ENCODE measurements around the gene CFAP300.
A peak's percentile ranks its signal among the peaks of the same experiment; 100 is the strongest.

Gene CFAP300

DNA sequence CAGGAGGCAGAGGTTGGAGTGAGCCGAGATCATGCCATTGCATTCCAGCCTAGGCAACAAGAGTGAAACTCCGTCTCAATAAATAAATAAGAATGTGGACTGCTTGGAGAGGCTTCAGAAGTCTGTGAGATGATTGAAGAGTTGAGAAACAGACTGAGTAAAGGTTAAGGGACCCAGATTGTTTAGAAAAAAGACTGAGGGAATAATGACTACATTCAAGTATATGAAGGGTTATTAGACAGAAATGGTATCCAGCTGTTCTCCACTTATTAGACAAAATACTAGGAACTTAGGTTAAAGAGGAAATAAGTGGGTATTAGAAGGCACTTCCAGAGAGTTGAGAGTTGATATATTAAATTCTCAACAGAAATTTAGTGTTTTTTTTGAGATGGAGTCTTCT is 52.5 kb downstream of the CFAP300 start:
- no peak for DNase-seq (ENCODE audit: low read depth)
- TF ChIP-seq, protein P1, sequence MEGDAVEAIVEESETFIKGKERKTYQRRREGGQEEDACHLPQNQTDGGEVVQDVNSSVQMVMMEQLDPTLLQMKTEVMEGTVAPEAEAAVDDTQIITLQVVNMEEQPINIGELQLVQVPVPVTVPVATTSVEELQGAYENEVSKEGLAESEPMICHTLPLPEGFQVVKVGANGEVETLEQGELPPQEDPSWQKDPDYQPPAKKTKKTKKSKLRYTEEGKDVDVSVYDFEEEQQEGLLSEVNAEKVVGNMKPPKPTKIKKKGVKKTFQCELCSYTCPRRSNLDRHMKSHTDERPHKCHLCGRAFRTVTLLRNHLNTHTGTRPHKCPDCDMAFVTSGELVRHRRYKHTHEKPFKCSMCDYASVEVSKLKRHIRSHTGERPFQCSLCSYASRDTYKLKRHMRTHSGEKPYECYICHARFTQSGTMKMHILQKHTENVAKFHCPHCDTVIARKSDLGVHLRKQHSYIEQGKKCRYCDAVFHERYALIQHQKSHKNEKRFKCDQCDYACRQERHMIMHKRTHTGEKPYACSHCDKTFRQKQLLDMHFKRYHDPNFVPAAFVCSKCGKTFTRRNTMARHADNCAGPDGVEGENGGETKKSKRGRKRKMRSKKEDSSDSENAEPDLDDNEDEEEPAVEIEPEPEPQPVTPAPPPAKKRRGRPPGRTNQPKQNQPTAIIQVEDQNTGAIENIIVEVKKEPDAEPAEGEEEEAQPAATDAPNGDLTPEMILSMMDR (conservative IDR thresholded peaks at IDR 0.05; ENCODE audit: low read depth, low read length) = no peak
- H3K4me3 ChIP-seq (ENCODE audit: low read length) = no peak overlapping the region

- TF ChIP-seq, protein P1 (conservative IDR thresholded peaks at IDR 0.05; ENCODE audit: low read depth, low read length) = no peak
- no peak for DNase-seq (ENCODE audit: low read depth)
- H3K4me3 ChIP-seq (ENCODE audit: low read length) = no peak overlapping the region
These were observed 61.6 kb downstream of the CFAP300 start for GRCh38 chr11:102108734-102109440.

GRCh38 chr11:102109896-102110760 is 62.9 kb downstream of the CFAP300 start, which contains the start of gene YAP1:
YAP1 (plus strand) TSS chr11:102110447; CDS start chr11:102110849, 402 bp downstream.
- peak; percentile 62 for DNase-seq (ENCODE audit: low read depth)
- TF ChIP-seq, protein P1 (conservative IDR thresholded peaks at IDR 0.05; ENCODE audit: low read depth, low read length) = no peak

DNA sequence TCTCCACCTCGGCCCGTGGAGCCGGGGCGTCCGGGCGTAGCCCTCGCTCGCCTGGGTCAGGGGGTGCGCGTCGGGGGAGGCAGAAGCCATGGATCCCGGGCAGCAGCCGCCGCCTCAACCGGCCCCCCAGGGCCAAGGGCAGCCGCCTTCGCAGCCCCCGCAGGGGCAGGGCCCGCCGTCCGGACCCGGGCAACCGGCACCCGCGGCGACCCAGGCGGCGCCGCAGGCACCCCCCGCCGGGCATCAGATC is 63.4 kb downstream of the CFAP300 start:
- DNase-seq (ENCODE audit: low read depth) = no peak
- H3K4me3 ChIP-seq (ENCODE audit: low read length) = peak overlapping the region; percentile 90
- TF ChIP-seq, protein P1 (conservative IDR thresholded peaks at IDR 0.05; ENCODE audit: low read depth, low read length) = no peak

More at GRCh38 chr11:102109896-102110760, 62.9 kb downstream of the CFAP300 start, which contains the start of gene YAP1:
- H3K4me3 ChIP-seq (ENCODE audit: low read length) = peak within 1 kb of the TSS; percentile 90

DNA sequence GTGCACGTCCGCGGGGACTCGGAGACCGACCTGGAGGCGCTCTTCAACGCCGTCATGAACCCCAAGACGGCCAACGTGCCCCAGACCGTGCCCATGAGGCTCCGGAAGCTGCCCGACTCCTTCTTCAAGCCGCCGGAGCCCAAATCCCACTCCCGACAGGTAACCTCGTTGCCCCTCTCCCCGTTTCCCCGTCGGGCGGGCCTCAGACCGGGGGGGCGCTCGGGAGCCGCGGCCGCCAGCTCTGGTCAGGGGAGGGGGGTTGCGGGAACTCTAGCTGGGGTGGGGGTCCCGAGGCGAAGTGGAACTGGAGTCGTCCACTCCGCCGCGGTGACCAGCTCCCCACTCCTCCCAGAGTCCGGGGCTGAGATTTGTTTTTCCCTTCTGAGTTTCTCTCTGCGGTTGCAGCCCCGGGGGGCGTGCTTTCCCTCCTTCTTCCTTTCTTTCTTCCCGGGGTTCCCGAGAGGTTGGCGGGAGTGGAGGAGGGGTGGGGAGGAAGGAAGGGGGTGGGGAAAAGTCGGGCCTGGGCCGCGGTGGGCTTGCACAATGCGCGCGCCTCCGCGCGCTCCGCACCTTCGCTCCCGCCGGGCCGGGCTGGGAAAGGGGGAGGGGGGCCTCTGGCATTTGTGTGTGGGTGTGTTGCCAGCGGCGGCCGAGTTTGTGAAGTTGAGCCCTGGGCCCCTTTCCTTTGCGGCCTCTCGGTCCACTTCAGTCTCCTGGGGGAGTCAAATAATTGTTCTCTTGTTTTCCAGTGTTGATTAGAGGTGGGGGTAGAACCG is 64.0 kb downstream of the CFAP300 start:
- TF ChIP-seq, protein P1 (conservative IDR thresholded peaks at IDR 0.05; ENCODE audit: low read depth, low read length) = no peak
- peak; percentile 34 for DNase-seq (ENCODE audit: low read depth)
- peak overlapping the region; percentile 90 for H3K4me3 ChIP-seq (ENCODE audit: low read length)

GRCh38 chr11:102111787-102112508 is 64.7 kb downstream of the CFAP300 start:
- peak overlapping the region; percentile 90 for H3K4me3 ChIP-seq (ENCODE audit: low read length)
- peak; percentile 83 for DNase-seq (ENCODE audit: low read depth)

More at GRCh38 chr11:102111787-102112508, 64.7 kb downstream of the CFAP300 start:
- TF ChIP-seq, protein P1 (conservative IDR thresholded peaks at IDR 0.05; ENCODE audit: low read depth, low read length) = no peak
